ENCODE results near the gene INSYN2A. TPM values are rescaled to one million over a fixed set of nuclear protein-coding genes. Genes with fewer than 3 reads are reported as not detected.

Gene INSYN2A
- total and polyA plus RNA-seq, 2 of the 13 experiments (the other 11 are each of a cell fraction or from before 2014, with no cell fraction given), result not detected

DNA sequence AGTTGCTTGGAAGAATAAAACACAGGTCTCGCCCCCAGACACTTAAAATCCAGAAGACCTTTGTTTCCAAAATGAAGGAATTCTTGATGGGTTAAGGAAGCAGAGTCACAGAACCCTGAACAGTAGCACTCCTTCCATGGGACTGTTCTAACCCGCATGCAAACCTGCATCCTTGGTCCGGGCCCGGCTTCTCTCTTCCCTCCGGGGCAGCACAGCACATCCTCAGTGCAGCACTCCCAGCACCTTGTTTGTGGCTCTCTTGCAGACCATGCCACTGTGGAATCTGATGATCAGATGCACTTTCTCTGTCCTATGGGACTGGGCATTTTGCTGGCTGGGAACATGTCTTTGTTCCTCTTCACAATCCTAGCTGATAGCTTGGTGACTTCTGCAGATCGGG lies 33.5 kb downstream of the INSYN2A start (continued):
- TF ChIP-seq TFDP1 (CRISPR knock-in tag; IDR thresholded peaks at IDR 0.05; ENCODE audit: borderline replicate concordance), result no peak
- TF ChIP-seq DNMT3B (CRISPR knock-in tag; conservative IDR thresholded peaks at IDR 0.05), result no peak
- TF ChIP-seq HHEX (CRISPR knock-in tag; IDR thresholded peaks at IDR 0.05), result no peak
- TF ChIP-seq MXI1 (IDR thresholded peaks at IDR 0.05; ENCODE audit: borderline replicate concordance, low read depth, low read length), result no peak
- TF ChIP-seq SMARCC2 (IDR thresholded peaks at IDR 0.05), result no peak
- TF ChIP-seq, protein P1, sequence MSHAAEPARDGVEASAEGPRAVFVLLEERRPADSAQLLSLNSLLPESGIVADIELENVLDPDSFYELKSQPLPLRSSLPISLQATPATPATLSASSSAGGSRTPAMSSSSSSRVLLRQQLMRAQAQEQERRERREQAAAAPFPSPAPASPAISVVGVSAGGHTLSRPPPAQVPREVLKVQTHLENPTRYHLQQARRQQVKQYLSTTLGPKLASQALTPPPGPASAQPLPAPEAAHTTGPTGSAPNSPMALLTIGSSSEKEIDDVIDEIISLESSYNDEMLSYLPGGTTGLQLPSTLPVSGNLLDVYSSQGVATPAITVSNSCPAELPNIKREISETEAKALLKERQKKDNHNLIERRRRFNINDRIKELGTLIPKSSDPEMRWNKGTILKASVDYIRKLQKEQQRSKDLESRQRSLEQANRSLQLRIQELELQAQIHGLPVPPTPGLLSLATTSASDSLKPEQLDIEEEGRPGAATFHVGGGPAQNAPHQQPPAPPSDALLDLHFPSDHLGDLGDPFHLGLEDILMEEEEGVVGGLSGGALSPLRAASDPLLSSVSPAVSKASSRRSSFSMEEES (CRISPR knock-in tag; IDR thresholded peaks at IDR 0.05), result no peak
- TF ChIP-seq, protein P2, sequence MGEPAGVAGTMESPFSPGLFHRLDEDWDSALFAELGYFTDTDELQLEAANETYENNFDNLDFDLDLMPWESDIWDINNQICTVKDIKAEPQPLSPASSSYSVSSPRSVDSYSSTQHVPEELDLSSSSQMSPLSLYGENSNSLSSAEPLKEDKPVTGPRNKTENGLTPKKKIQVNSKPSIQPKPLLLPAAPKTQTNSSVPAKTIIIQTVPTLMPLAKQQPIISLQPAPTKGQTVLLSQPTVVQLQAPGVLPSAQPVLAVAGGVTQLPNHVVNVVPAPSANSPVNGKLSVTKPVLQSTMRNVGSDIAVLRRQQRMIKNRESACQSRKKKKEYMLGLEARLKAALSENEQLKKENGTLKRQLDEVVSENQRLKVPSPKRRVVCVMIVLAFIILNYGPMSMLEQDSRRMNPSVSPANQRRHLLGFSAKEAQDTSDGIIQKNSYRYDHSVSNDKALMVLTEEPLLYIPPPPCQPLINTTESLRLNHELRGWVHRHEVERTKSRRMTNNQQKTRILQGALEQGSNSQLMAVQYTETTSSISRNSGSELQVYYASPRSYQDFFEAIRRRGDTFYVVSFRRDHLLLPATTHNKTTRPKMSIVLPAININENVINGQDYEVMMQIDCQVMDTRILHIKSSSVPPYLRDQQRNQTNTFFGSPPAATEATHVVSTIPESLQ (CRISPR knock-in tag; conservative IDR thresholded peaks at IDR 0.05), result no peak
- no peak for TF ChIP-seq ZNF30 (CRISPR knock-in tag; IDR thresholded peaks at IDR 0.05)

DNA sequence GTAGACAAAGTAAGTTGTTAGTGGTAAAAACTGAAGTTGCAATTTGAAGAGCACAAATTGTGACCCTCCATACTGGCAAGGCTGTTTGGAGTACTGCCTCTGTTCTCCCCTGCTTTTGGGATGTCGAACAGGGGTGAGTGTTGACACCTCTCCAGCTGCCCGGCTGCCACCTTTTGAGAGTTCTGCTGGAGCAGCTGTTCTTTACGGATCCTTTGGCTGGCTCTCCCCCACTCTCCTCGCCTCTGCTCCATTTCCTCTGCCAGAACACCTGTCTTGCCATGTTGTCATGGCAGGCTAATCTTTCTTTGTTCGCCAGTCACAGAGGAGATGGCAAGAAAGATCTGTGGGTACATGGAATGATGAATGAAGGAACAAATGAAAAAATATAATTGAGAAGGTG lies 34.9 kb downstream of the INSYN2A start:
- Histone ChIP-seq H3K4me2 (ENCODE audit: low read depth, low read length) (no peak overlapping the region), H3K27ac (ENCODE audit: extremely low read length, insufficient read depth, low read length) (no peak overlapping the region), H3K9me3 (ENCODE audit: low read length) (no peaks in the 10 kb centered on the region), H3K36me3 (replicated peaks in 1 of 2; ENCODE audit: control insufficient read depth in 1 of 2, insufficient read depth in 2 of 2, low read length in 2 of 2) (no peaks in the 10 kb centered on the region), H2AFZ (ENCODE audit: low read length) (no peak overlapping the region), H3K4me1 (ENCODE audit: insufficient read depth, low read length) (no peaks in the 10 kb centered on the region), H4K20me1 (ENCODE audit: insufficient read depth, low read length) (no peaks in the 10 kb centered on the region), H3K9ac (ENCODE audit: insufficient read depth, low read depth, low read length) (no peak overlapping the region), H3K27me3 (ENCODE audit: control insufficient read depth in 1 of 2, insufficient read depth in 2 of 2, low read length in 2 of 2) (no peaks in the 10 kb centered on the region), H3K79me2 (ENCODE audit: insufficient read depth, low read length) (no peaks in the 10 kb centered on the region), H3K4me3 (replicated peaks in 1 of 3; ENCODE audit: insufficient read depth in 1 of 3, low read depth in 2 of 3, low read length in 3 of 3) (no peak overlapping the region)
- DNase-seq (ENCODE audit: low spot score) (no peak), ATAC-seq (no peak), FAIRE-seq (no peak)
- ChIA-PET POLR2A (no interaction called here), CTCF (ENCODE audit: low intra/inter-chr PET ratio, low total read pairs) (no interaction called here)
- intact Hi-C loops (cut with micrococcal nuclease; ENCODE audit: unreplicated experiment), result no loop called here
- no TSS peak for BruUV-seq (replicated peaks)
- in situ Hi-C loops (cut with HindIII; ENCODE audit: extremely low pct_ligation_motif_present, low pct_unique_long_range_greater_than_20kb), result no loop called here
- 98% methylated on average over 3 of the region's 5 CpGs for WGBS (ENCODE audit: low lambda C conversion rate)
- TF ChIP-seq HHEX (CRISPR knock-in tag; IDR thresholded peaks at IDR 0.05) (no peak), KLF13 (CRISPR knock-in tag; IDR thresholded peaks at IDR 0.05) (no peak), ZNF343 (CRISPR knock-in tag; IDR thresholded peaks at IDR 0.05) (no peak), DMTF1 (CRISPR knock-in tag; IDR thresholded peaks at IDR 0.05) (no peak), POLR2AphosphoS5 (IDR thresholded peaks at IDR 0.05; ENCODE audit: low read depth, low read length) (no peak), ZNF430 (CRISPR knock-in tag; IDR thresholded peaks at IDR 0.05) (no peak), ZNF20 (CRISPR knock-in tag; IDR thresholded peaks at IDR 0.05) (no peak), HNF4G (IDR thresholded peaks at IDR 0.05; ENCODE audit: borderline replicate concordance, low read depth, low read length) (no peak), HNF4G (CRISPR knock-in tag; IDR thresholded peaks at IDR 0.05; ENCODE audit: borderline replicate concordance, low read depth) (no peak)

Measured in HepG2 (cell line).